K562 (cell line): ENCODE results near the gene KCNN3. TPM values are rescaled to one million over a fixed set of nuclear protein-coding genes. Genes with fewer than 3 reads are reported as not detected.

Experiments
- ATF6 ChIP-seq: sonication (generic); formaldehyde crosslinking; IDR thresholded peaks from 2 replicates; pipeline ENCODE4 v1.4.0; 2020; ENCODE audit warnings: mild to moderate bottlenecking, missing genetic modification reagents
- BACH1 ChIP-seq: fragments of 200-800 bp; sonication (Bioruptor generic); IDR thresholded peaks from 2 replicates; pipeline ENCODE4 v1.6.1; 2016; ENCODE audit warnings: missing genetic modification characterization, missing compliant biosample characterization
- BCOR ChIP-seq: fragments of 450-650 bp; IDR thresholded peaks from 2 replicates; pipeline ENCODE4 v1.6.1; 2016
- BRD4 ChIP-seq: fragments of 200-600 bp; sonication (generic); IDR thresholded peaks from 2 replicates; pipeline ENCODE4 v1.6.1; 2017; ENCODE audit warnings: inconsistent platforms
- BRD9 ChIP-seq: fragments of 450-650 bp; IDR thresholded peaks from 2 replicates; pipeline ENCODE4 v1.6.1; 2018; ENCODE audit warnings: low read depth; ENCODE audit not compliant: partially characterized antibody
- CHD2 ChIP-seq: IDR thresholded peaks from 2 replicates; pipeline ENCODE4 v1.6.1; 2011; ENCODE audit warnings: low read depth, low read length
- ELF1 ChIP-seq: fragments of 200-800 bp; sonication (Bioruptor generic); IDR thresholded peaks from 2 replicates; pipeline ENCODE4 v1.6.1; 2016; ENCODE audit warnings: missing genetic modification characterization, missing compliant biosample characterization
- EP300 ChIP-seq: IDR thresholded peaks from 2 replicates; pipeline ENCODE4 v1.6.1; 2012; ENCODE audit warnings: low read length, improper control_type of control experiment
- ETV6 ChIP-seq, 3 experiments: fragments of 150-350 bp in 1 of 3; sonication (generic) in 1 of 3; formaldehyde crosslinking in 1 of 3; IDR thresholded peaks; 2 replicates each; pipeline versions ENCODE4 v1.6.1 to v1.8.0; 2014 to 2022; ENCODE audit warnings: borderline replicate concordance in 2 of 3, low read depth in 2 of 3, antibody characterized with exemption in 1 of 3, low read length in 1 of 3, mild to moderate bottlenecking in 1 of 3, missing genetic modification reagents in 1 of 3
- FOXK2 ChIP-seq, 2 experiments: fragments of 450-650 bp; IDR thresholded peaks in 1 of 2; conservative IDR thresholded peaks in 1 of 2; 2 replicates each; pipeline ENCODE4 v1.6.1; 2016; ENCODE audit warnings: low read depth in 2 of 2, mild to moderate bottlenecking in 1 of 2
- HDAC1 ChIP-seq, 2 experiments: fragments of 450-650 bp; IDR thresholded peaks; 2 replicates each; pipeline ENCODE4 v1.6.1; 2016 to 2017; ENCODE audit warnings: inconsistent platforms in 1 of 2, mild to moderate bottlenecking in 1 of 2, moderate library complexity in 1 of 2
- HNRNPK ChIP-seq: fragments of 200-400 bp; formaldehyde crosslinking; IDR thresholded peaks from one replicate; pipeline ENCODE4 v1.6.1; 2018; ENCODE audit warnings: mild to moderate bottlenecking, low read depth, low read length; ENCODE audit not compliant: poor library complexity, severe bottlenecking
- HOXB6 ChIP-seq: fragments of 250-450 bp; sonication (Bioruptor Pico); IDR thresholded peaks from 2 replicates; pipeline ENCODE4 v1.5.1; 2022; ENCODE audit warnings: mild to moderate bottlenecking, borderline replicate concordance
- JUN ChIP-seq, 2 experiments: sonication (generic) in 1 of 2; formaldehyde crosslinking in 1 of 2; IDR thresholded peaks; 2 replicates each; pipeline versions ENCODE4 v1.6.1 to v1.8.0; 2012 to 2022; ENCODE audit warnings: borderline replicate concordance in 2 of 2, mild to moderate bottlenecking in 2 of 2, improper control_type of control experiment in 1 of 2, low read depth in 1 of 2, low read length in 1 of 2, missing genetic modification reagents in 1 of 2
- MAX ChIP-seq: sonication (generic); formaldehyde crosslinking; IDR thresholded peaks from 2 replicates; pipeline ENCODE4 v1.9.0; 2022; ENCODE audit warnings: mild to moderate bottlenecking, missing genetic modification reagents
- NCOA6 ChIP-seq: fragments of 450-650 bp; IDR thresholded peaks from 2 replicates; pipeline ENCODE4 v1.6.1; 2017; ENCODE audit warnings: mild to moderate bottlenecking
- NR3C1 ChIP-seq: sonication (generic); formaldehyde crosslinking; IDR thresholded peaks from 2 replicates; pipeline ENCODE4 v1.8.1; 2022; ENCODE audit warnings: missing genetic modification reagents
- NR4A1 ChIP-seq, 2 experiments: fragments of 250-450 bp in 1 of 2; fragments of 450-650 bp in 1 of 2; sonication (Bioruptor Pico) in 1 of 2; IDR thresholded peaks; 2 replicates each; pipeline versions ENCODE4 v1.4.0 to v1.6.1; 2016 to 2020; ENCODE audit warnings: mild to moderate bottlenecking in 2 of 2, missing compliant biosample characterization in 1 of 2, missing genetic modification characterization in 1 of 2, moderate library complexity in 1 of 2
- NUFIP1 ChIP-seq: fragments of 450-650 bp; IDR thresholded peaks from 2 replicates; pipeline ENCODE4 v1.6.1; 2018; ENCODE audit not compliant: partially characterized antibody
- PCBP2 ChIP-seq: fragments of 200-400 bp; formaldehyde crosslinking; IDR thresholded peaks from 2 replicates; pipeline ENCODE4 v1.6.1; 2018; ENCODE audit warnings: low read length, low read depth, mild to moderate bottlenecking, moderate library complexity; ENCODE audit not compliant: poor library complexity, severe bottlenecking
- SNRNP70 ChIP-seq: fragments of 200-400 bp; formaldehyde crosslinking; optimal IDR thresholded peaks from 2 replicates; pipeline ENCODE3; 2017; ENCODE audit warnings: low read depth, low read length
- SRSF3 ChIP-seq: fragments of 200-400 bp; formaldehyde crosslinking; IDR thresholded peaks from 2 replicates; pipeline ENCODE4 v1.6.1; 2016; ENCODE audit warnings: mild to moderate bottlenecking, low read length, moderate library complexity; ENCODE audit not compliant: insufficient read depth
- SUPT5H ChIP-seq: fragments of 450-650 bp; IDR thresholded peaks from 2 replicates; pipeline ENCODE4 v1.6.1; 2016
- TFAP4 ChIP-seq: sonication (generic); formaldehyde crosslinking; IDR thresholded peaks from 2 replicates; pipeline ENCODE4 v1.8.0; 2022; ENCODE audit warnings: missing genetic modification reagents, mild to moderate bottlenecking, moderate library complexity, borderline replicate concordance
- ZC3H4 ChIP-seq: sonication (generic); formaldehyde crosslinking; IDR thresholded peaks from 2 replicates; pipeline ENCODE4 v1.9.0; 2021; ENCODE audit warnings: missing genetic modification reagents, borderline replicate concordance
- ZNF408 ChIP-seq: fragments of 250-450 bp; sonication (Bioruptor Pico); IDR thresholded peaks from 2 replicates; pipeline ENCODE4 v1.4.0; 2020; ENCODE audit warnings: low read depth, mild to moderate bottlenecking, moderate library complexity
- ZNF589 ChIP-seq: fragments of 200-800 bp; sonication (Bioruptor generic); IDR thresholded peaks from 2 replicates; pipeline ENCODE4 v1.6.1; 2016; ENCODE audit warnings: low read depth, missing genetic modification characterization, missing compliant biosample characterization
- polyA plus RNA-seq, 8 experiments: library from polyadenylated mRNA; depleted of rRNA in 4 of 8; stranded (reverse) in 5 of 8; unstranded in 3 of 8; fragments of >200 nt; fragmentation: Nextera tagmentation in 2 of 8; fragmentation: Illumina TruSeq in 1 of 8; extraction: Ambion mirVana in 2 of 8; extraction: Trizol in 1 of 8; gene quantifications; 2 replicates each; pipeline versions ENCODE4 v1.2.1 to v1.2.3, GENCODE V29; 2011 to 2014; ENCODE audit warnings: inconsistent platforms in 1 of 8, missing spikeins in 1 of 8
- total RNA-seq, 7 experiments: library from RNA; depleted of rRNA in 6 of 7; stranded (reverse); fragments of >200 nt in 6 of 7; fragmentation: Illumina TruSeq in 2 of 7; extraction: Trizol in 2 of 7; gene quantifications; 2 replicates each; pipeline versions ENCODE4 v1.2.1 to v1.2.3, GENCODE V29; 2011 to 2021; ENCODE audit warnings: low replicate concordance in 1 of 7

The KCNN3 gene
- total and polyA plus RNA-seq, 9 of the 15 experiments (the other 6 are each of a cell fraction or from before 2014, with no cell fraction given): 0.02 to 0.03 TPM; not detected in 7

- TF ChIP-seq ZNF408 (CRISPR knock-in tag) (no peak), HOXB6 (no peak), BCOR (no peak), BACH1 (tag) (no peak), SRSF3 (no peak), ELF1 (tag) (no peak), ATF6 (CRISPR knock-in tag) (no peak), BRD9 (no peak), TFAP4 (peak; percentile 59; the same call in 1 of the 2 replicates), PCBP2 (no peak), HDAC1 (IDR thresholded peaks at IDR 0.05) (no peak), CHD2 (no peak), HNRNPK (no peak), NUFIP1 (no peak), ZNF589 (CRISPR knock-in tag) (no peak), ZC3H4 (CRISPR knock-in tag) (no peak), SUPT5H (no peak), SNRNP70 (no peak), EP300 (no peak), NR3C1 (CRISPR knock-in tag) (no peak), ETV6 (IDR thresholded peaks at IDR 0.05; ENCODE audit: borderline replicate concordance in 1 of 2, low read depth in 2 of 2, low read length in 1 of 2) (no peak), ETV6 (CRISPR knock-in tag; IDR thresholded peaks at IDR 0.05; ENCODE audit: borderline replicate concordance) (no peak), FOXK2 (conservative IDR thresholded peaks at IDR 0.05 in 1 of 2, IDR thresholded peaks at IDR 0.05 in 1 of 2; ENCODE audit: low read depth in 2 of 2) (no peak), NR4A1 (CRISPR knock-in tag; IDR thresholded peaks at IDR 0.05) (no peak), NR4A1 (tag; IDR thresholded peaks at IDR 0.05) (no peak), JUN (IDR thresholded peaks at IDR 0.05; ENCODE audit: borderline replicate concordance, low read depth, low read length) (no peak), JUN (CRISPR knock-in tag; IDR thresholded peaks at IDR 0.05; ENCODE audit: borderline replicate concordance) (peak; percentile 59; the same call in 1 of the 2 replicates), NCOA6 (no peak), MAX (CRISPR knock-in tag) (peak; percentile 76), BRD4 (no peak)
Measured at GRCh38 chr1:154760469-154760933, 109.6 kb downstream of the KCNN3 start (continued).
